ENCODE data around the gene RAP1GAP2.
"Not testable (repeated sequence)": the region's sequence is repeated elsewhere in the genome, so short reads cannot be mapped to it uniquely, and the experiment has no call there.

GRCh38 chr17:3030852-3031470, 234.7 kb downstream of the RAP1GAP2 start:
- TF ChIP-seq CTCF (IDR thresholded peaks at IDR 0.05; ENCODE audit: low read length); EZH2 (IDR thresholded peaks at IDR 0.05; ENCODE audit: borderline replicate concordance, low read length): not testable (repeated sequence)

Data from OCI-LY1 (cell line).